Measurements from ENCODE around the gene CLP1.
"Not testable (repeated sequence)": the region's sequence is repeated elsewhere in the genome, so short reads cannot be mapped to it uniquely, and the experiment has no call there.

The CLP1 gene

GRCh38 chr11:57667117-57667735 is 9.7 kb downstream of the CLP1 start:
- peak; percentile 64 to 68 for ATAC-seq

- ATAC-seq, result peak; percentile 91 to 92
Measured at GRCh38 chr11:57667736-57668433, 10.3 kb downstream of the CLP1 start, which contains the start of gene ZDHHC5. TSS of gene ZDHHC5 (plus strand) at chr11:57668114. CDS start at chr11:57673091, 4,977 bp downstream.

- no peak for ATAC-seq
Measured at GRCh38 chr11:57668434-57668782, 10.8 kb downstream of the CLP1 start.

- no peak for ATAC-seq
Measured at GRCh38 chr11:57674251-57674650, 16.7 kb downstream of the CLP1 start.

GRCh38 chr11:57675176-57675941 is 17.8 kb downstream of the CLP1 start:
- no peak for ATAC-seq

- ATAC-seq, result no peak
Measured at GRCh38 chr11:57679396-57679795, 21.8 kb downstream of the CLP1 start.

GRCh38 chr11:57680552-57680874 is 23.0 kb downstream of the CLP1 start:
- ATAC-seq, result peak; percentile 38 to 62

- ATAC-seq, result no peak
Measured at GRCh38 chr11:57681168-57681567, 23.6 kb downstream of the CLP1 start.

GRCh38 chr11:57690474-57690873 is 32.9 kb downstream of the CLP1 start:
- ATAC-seq, result not testable (repeated sequence)

GRCh38 chr11:57698843-57699365 is 41.3 kb downstream of the CLP1 start:
- ATAC-seq, result no peak

- ATAC-seq, result no peak
Measured at GRCh38 chr11:57699813-57700212, 42.3 kb downstream of the CLP1 start.

- ATAC-seq, result no peak
Measured at GRCh38 chr11:57700425-57700824, 42.9 kb downstream of the CLP1 start.

- no peak for ATAC-seq
Measured at GRCh38 chr11:57703341-57703740, 45.8 kb downstream of the CLP1 start.

GRCh38 chr11:57704932-57705331 is 47.4 kb downstream of the CLP1 start:
- ATAC-seq, result no peak

GRCh38 chr11:57705432-57705831 is 47.9 kb downstream of the CLP1 start:
- ATAC-seq, result not testable (repeated sequence)

GRCh38 chr11:57709802-57710367 is 52.3 kb downstream of the CLP1 start:
- no peak for ATAC-seq

Measured in activated CD4-positive, CD25-positive, alpha-beta regulatory T cell treated with anti-CD3 and anti-CD28 coated beads, Interleukin-2, amount 50 U/mL, for 24 hours (primary cell).